NCI-H2107 (cell line): Measurements from ENCODE around the gene TELO2.

Experiments
- DNase-seq: peaks from one replicate; lab custom pipeline; 2025; lab: John Stamatoyannopoulos, UW

TELO2 gene

DNA sequence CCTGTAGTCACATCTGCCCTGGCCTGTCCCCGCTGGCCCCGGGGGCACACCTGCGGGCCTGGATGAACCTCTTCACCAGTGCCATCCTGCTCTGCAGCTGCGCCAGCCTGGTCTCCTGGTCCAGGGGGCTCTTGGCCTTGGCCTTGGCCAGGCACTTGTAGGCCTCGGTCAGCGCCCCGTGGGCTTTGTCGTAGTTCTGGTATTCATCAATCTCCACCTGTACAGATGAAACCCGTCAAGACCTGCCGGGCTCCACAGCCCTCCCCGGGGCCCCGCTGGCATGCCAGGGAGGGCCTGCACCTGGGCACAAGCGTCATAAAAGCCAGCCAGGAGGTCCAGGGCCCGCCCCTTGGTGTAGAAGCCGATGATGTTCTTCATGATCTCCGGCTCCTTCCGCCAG, 26.7 kb downstream of the TELO2 start:
- DNase-seq: no peak

DNA sequence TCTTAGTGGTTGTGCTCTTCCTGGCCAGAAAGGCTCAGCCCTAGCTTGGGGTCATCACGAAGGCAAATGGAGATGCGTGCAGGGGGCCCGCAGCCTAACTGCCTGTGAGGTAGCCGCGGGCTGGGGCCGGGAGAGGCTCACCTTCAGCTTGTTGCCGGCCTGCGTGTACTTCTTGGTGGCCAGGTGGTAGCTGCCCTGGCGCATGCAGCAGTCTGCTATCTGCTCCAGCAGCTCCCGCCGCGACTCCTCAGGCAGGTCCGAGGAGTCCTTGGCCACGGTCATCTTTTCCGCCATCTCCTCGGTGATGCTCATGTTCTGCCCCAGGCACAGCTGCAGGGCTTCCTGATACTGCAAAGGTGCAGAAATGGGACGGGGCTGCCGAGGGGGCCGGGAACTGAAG, 27.3 kb downstream of the TELO2 start:
- no peak for DNase-seq

- DNase-seq: no peak
Measured at GRCh38 chr16:1523581-1524245, 30.6 kb downstream of the TELO2 start.

DNA sequence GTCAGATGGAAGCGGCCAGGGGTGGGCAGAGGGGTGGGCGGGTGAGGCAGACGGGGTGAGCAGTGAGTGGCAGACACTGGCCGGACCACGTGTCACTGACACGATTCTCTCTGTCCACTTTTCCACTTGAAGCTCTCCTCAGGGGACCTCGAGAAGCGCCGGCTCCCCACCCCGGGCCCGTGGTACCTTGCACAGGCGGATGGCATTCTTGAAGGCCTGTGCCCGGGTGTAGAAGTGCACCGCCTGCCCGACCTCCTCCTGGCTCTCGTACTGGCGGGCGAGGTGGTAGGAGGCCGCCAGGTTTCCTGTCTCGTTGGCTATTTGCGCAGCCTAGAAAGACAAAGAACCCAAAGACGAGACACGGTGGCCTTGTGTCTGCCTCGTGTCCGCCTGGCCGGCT, 31.2 kb downstream of the TELO2 start:
- DNase-seq: no peak

GRCh38 chr16:1525871-1526607, 32.9 kb downstream of the TELO2 start:
- DNase-seq: no peak

DNA sequence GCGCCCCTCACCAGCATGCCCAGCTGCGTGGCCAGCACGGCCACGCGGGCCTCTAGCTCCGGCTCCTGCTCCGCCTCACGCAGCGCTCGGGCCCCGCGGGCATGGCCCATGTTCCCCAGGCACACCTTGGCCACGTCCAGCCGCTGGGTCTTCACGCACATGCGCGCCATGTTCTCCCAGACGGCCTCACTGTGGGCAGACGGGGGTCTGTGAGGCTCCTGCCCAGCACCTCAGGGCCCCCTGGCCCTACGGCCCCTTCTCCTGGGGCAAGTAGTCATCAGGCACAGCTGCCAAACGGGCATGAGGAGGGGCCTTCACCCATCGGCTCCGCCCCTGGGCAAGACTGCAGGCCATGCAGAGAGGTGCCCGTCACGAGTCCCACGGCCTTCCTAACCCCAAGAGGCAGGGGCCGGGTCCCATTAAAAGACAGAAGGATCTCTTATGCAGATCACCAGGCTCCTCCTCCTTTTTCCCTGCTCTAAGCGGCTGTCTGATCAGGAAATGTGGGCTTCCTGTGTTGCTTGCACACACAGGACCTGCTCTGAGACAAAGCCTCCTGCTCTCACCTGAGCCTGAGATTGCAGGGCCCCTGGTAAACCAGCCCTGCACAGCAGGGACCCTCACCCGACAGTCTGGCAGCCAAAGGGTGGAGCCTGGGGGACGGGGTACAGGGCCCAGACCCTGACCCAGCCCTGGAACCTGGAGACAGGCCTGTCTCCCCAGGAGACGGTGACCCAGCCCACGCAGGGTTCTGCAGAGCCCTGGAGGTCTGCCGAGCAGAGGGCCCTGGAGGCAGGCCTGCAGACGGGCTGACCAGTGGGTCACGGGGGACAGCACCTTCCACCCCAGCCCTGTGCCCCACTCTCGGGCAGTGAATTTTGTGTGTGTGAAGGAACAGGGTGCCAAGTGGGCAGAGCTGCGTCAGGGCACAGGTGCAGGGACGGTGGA, 33.7 kb downstream of the TELO2 start:
- DNase-seq: no peak

DNA sequence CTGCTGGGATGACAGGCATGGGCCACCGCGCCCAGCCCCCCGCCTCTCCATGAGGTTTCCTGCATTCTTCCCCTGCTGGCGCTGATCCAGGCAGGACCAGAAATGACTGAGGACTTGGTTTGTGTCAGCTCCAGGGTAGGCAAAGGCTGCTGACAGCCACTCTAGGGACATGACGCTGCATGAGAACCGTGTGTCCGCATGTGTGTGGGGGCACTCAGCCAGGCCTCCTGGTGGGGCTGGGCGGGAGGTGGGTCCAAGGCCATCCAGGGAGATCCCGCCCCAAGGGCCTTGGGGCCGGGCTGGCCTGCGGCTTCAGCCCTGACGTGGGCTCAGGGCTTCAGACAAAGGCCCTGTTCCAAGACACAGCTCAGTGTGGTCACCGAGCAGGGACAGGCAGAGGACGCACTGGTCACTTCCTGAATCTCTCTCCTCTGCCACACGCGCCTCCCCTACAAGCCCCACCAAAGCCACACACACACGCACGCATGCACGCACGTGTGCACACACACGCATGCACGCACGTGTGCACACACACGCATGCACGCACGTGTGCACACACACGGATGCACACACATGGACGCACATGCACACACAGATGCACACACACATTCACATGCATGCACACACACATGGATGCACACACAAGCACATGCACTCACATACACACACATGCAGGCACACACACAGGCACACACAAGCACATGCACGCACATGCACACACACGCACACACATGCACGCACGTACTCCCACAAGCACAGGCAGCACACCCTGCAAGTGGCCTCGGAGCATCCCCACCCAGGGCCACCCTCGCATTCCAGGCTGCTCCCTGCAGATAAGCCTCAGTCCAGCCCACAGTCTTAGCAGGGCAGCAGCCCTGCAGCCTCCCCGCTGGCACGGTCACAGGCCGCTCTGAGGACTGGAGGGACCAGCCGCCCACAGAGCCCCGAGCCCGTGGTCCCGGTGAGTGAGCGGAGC, 35.0 kb downstream of the TELO2 start:
- DNase-seq: no peak

DNA sequence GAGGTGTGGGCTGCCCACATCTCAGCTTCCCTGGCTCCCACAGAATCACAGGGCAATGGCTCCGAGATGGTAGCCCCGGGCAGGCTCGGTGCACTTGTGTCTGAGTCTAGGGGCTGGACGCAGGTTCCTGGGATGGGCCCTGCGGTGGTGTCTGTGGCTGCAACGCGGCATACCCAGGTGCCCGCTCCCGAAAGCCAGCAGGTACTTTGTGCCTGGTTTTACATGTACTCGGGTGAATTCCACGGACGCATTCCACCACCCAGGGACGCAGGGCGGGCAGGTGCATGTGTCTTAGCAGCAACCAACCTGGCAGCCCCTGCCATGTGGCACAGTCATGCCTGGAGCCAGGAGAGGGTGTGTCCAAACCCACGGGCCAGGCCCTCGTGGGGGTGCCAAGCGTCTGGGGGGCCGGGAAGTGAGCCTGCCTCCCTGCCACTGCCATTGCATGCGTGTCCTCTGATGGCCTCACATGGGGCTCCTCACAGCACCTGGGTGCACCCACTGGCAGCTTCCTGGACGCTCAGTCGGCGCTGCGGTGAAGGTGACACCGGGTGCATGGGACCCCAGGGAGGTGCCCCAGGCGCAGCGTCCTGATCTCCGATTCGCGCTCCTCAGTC, 35.9 kb downstream of the TELO2 start:
- no peak for DNase-seq

GRCh38 chr16:1530349-1530882, 37.3 kb downstream of the TELO2 start:
- no peak for DNase-seq

GRCh38 chr16:1530883-1531637, 37.9 kb downstream of the TELO2 start:
- DNase-seq: no peak

GRCh38 chr16:1531638-1531910, 38.4 kb downstream of the TELO2 start:
- no peak for DNase-seq

DNA sequence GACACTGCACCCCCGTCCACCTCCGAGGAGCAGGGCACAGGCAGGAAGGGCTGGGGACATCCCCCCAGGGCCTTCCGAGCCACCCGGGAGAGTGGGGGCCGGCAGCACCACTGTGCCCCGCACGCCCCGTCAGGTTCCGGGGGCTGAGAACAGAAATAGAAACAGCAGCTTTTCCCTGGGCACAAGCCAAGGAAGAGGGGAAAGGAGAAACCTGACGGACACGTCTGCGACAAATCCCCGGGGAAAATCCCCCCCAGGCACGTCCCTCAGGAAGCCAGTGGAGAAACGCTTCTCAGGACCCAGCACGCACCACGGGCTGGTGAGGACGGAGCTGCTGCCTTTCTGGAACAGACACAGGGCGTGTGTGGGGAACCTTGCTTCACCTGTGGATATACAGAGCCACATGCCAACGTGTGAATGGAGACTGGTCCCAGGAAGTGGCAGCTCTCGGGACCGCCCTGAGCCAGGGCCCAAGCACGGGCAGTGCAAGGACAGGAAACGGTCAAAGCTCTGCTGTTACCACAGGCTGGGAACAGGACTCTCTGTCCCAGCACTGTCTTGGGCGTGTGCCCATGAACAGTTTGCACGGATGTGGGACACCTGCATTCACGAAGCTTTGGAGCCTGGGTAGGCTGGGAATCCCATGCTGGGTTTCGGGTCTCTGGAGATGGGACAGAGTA, 39.1 kb downstream of the TELO2 start:
- no peak for DNase-seq

DNA sequence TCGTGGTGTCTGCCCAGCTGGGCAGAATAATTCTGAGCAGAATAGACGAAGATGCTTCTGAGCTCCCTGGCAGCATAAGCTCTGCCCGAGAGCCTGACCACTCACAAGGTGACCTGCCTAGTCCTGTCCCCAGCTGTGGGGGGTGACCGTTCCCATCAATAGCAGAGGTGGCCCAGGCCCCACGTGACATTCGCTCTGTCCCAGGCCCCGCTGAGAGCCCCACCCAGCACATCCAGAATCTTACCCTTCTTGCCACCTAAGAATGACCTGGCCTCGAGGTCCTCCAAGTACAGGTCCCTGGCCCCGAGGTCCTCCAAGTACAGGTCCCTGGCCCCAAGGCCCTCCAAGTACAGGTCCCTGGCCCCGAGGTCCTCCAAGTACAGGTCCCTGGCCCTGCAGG, 39.6 kb downstream of the TELO2 start:
- DNase-seq: no peak

DNA sequence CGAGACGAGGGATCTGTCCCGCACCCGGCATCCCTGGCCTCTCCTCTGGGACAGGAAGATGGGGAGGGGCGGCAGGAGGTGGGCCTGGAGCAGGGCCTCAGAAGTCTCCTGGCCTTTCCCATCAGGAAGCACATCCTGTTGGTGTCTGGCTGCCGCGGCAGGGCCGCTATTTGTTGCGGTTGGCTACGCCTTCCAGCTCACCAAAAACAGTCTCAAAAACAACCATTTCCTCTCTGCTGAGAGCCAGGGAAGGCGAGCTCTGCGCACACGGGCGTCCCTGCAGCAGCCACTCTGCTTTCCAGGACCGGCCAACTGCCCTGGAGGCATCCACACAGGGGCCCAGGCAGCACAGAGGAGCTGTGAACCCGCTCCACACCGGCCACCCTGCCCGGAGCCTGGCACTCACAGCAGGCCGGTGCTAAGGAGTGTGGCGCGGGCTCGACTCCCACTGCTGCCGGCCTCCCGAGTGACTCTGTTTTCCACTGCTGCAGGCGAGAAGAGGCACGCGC, 40.3 kb downstream of the TELO2 start, which contains the start of gene TMEM204:
TSS of gene TMEM204 (plus strand) at position 224 of the 509 bp plus-strand sequence. CDS start 610 bp downstream, outside the sequence.
- no peak for DNase-seq

- DNase-seq: no peak
Measured at GRCh38 chr16:1534021-1535020, 41.2 kb downstream of the TELO2 start.

DNA sequence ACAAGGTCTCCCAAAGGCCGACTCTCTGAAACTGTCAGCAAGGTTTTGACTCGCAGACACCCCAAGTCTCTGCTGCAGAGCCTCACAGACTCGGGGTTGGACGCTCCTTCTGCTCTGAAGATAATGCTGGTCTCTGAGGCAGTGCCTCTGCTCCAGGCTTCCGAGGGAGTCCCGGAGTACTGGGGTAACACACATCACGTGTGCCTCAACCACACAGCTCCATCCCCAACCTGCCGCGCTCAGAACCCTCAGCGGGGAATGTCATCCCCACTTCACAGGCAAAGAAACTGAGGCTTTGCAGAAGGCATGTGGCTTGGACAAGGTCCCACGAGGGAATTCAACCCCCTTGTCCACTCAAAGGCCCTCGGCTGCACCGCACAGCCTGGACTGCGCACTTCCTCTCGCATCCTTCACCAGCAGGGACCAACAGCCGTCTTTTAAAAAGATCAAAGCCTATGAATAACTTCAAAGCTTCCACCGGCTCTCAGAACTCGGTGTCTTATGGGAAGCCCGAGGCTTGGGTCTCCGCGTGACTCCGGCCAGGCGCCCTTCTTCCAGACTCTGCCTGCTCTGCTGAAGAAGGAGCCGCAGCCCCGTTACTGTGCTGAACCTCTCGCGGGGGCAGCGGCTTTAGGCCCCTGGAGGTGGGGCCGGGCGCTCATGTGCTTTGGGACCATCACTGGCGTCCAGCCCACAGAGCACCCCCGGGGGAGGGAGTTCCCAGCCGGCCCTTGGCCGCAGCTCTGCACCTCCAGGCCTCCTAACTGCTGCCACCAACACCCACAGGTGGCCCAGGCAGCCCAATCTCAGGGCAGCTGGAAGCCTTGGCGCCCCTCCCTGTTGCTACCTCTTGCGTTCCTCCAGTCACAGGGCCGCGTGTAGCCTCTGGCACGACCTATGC, 42.5 kb downstream of the TELO2 start:
- DNase-seq: no peak

GRCh38 chr16:1536601-1537000, 43.4 kb downstream of the TELO2 start:
- DNase-seq: no peak
